Measurements from ENCODE around the gene ITGB7. TPM values are rescaled to one million over a fixed set of nuclear protein-coding genes. Genes with fewer than 3 reads are reported as not detected.
A peak's percentile ranks its signal among the peaks of the same experiment; 100 is the strongest.

ITGB7 gene
- total and polyA plus RNA-seq, 9 of the 15 experiments (the other 6 are each of a cell fraction or from before 2014, with no cell fraction given) = 0.06 to 2.0 (median 0.67) TPM

DNA sequence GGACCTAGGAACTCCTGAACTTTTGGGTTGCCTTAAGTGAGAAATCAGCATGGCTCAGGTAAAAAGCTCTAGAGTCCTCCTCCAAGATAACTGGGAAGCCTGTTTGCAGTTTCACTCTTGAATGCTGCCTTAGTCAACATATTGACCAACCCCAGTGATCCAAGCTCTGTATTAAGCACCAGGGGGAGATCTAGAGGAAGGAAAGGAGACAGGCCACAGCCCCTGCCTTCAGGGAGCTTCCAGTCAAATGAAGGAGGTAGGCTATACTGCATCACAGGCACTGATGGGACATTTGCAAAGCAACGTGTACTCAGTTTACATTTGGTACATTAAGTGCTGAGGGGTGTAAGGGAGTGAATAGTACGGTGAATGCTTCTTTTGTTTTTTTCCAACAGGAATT, 25.1 kb downstream of the ITGB7 start:
- ChIA-PET CTCF (ENCODE audit: low intra/inter-chr PET ratio) (no interaction called here), POLR2A (interaction anchor here (0.6 to 2.3 kb wide), 9 partner anchors 10 to 293 kb away, joined by 3 to 6 read pairs (median 4); partner anchors contain the start of genes PFDN5 and SPRYD3)
- ATAC-seq (no peak), DNase-seq (ENCODE audit: extremely low read depth in 1 of 4, low spot score in 3 of 4) (peak in 2 of 4 experiments; percentile 19 to 21), FAIRE-seq (no peak)
- H3K79me2 ChIP-seq (ENCODE audit: control insufficient read depth, insufficient read depth, low read length) = peaks cover 34% of the 10 kb centered on the region
- no peaks in the 10 kb centered on the region for H4K20me1 ChIP-seq (replicated peaks; ENCODE audit: control insufficient read depth, insufficient read depth, low read length)
- in situ Hi-C loops (cut with MboI) (loop anchor here (10.0 kb wide), 1 partner anchor 757 kb away; no protein-coding TSS in a partner anchor), intact Hi-C loops (cut with micrococcal nuclease) (loop anchor here (2.0 kb wide), 1 partner anchor 39 kb away; no protein-coding TSS in a partner anchor)
- 89% methylated on average over 2 of the region's 2 CpGs for WGBS (ENCODE audit: insufficient coverage, low coverage, missing lambda C conversion rate)
- H3K4me1 ChIP-seq (replicated peaks in 1 of 2; ENCODE audit: control insufficient read depth in 2 of 2, insufficient read depth in 2 of 2, low read length in 2 of 2) = peaks cover 16 to 26% of the 10 kb centered on the region in 2 experiments; a peak in 4 of 5 replicates
- peak overlapping the region; percentile 75 for H3K4me3 ChIP-seq
- H2AFZ ChIP-seq (ENCODE audit: low read depth, low read length) = no peak overlapping the region
- H3K27me3 ChIP-seq (ENCODE audit: control insufficient read depth in 2 of 2, insufficient read depth in 2 of 2, low read length in 2 of 2) = no peaks in the 10 kb centered on the region
- peaks cover 5% of the 10 kb centered on the region for H3K9me3 ChIP-seq (replicated peaks; ENCODE audit: control insufficient read depth, insufficient read depth, low read depth, low read length)
- peak overlapping the region; percentile 82 to 100; a peak in 2 of 4 replicates for H3K9ac ChIP-seq (ENCODE audit: insufficient read depth in 1 of 2, low read depth in 2 of 2, low read length in 2 of 2)
- BruUV-seq (replicated peaks) = TSS peak; percentile 44
- no peaks in the 10 kb centered on the region for H3K9me1 ChIP-seq (ENCODE audit: control insufficient read depth, insufficient read depth, low read length)
- TF ChIP-seq CBX3 (IDR thresholded peaks at IDR 0.05; ENCODE audit: borderline replicate concordance in 1 of 2, low read length in 2 of 2) (peak in 1 of 2 experiments; percentile 85; a peak in 2 of 3 replicates), TRIM28 (IDR thresholded peaks at IDR 0.05) (peak; percentile 92), KDM1A (IDR thresholded peaks at IDR 0.05) (0 out of 4 replicates have a peak, but pooled peaks of 1 of the 2 experiments have one; percentile 26), CREM (IDR thresholded peaks at IDR 0.05; ENCODE audit: low read depth) (no peak), ZNF316 (IDR thresholded peaks at IDR 0.05) (peak; percentile 95), ADNP (tag; IDR thresholded peaks at IDR 0.05) (peak; percentile 46; the same call in 1 of the 2 replicates), CBX1 (IDR thresholded peaks at IDR 0.05; ENCODE audit: low read depth) (peak; percentile 36; the same call in 1 of the 2 replicates), TRIM24 (IDR thresholded peaks at IDR 0.05) (peak; percentile 75 to 76)
- TF ChIP-seq, protein P1, sequence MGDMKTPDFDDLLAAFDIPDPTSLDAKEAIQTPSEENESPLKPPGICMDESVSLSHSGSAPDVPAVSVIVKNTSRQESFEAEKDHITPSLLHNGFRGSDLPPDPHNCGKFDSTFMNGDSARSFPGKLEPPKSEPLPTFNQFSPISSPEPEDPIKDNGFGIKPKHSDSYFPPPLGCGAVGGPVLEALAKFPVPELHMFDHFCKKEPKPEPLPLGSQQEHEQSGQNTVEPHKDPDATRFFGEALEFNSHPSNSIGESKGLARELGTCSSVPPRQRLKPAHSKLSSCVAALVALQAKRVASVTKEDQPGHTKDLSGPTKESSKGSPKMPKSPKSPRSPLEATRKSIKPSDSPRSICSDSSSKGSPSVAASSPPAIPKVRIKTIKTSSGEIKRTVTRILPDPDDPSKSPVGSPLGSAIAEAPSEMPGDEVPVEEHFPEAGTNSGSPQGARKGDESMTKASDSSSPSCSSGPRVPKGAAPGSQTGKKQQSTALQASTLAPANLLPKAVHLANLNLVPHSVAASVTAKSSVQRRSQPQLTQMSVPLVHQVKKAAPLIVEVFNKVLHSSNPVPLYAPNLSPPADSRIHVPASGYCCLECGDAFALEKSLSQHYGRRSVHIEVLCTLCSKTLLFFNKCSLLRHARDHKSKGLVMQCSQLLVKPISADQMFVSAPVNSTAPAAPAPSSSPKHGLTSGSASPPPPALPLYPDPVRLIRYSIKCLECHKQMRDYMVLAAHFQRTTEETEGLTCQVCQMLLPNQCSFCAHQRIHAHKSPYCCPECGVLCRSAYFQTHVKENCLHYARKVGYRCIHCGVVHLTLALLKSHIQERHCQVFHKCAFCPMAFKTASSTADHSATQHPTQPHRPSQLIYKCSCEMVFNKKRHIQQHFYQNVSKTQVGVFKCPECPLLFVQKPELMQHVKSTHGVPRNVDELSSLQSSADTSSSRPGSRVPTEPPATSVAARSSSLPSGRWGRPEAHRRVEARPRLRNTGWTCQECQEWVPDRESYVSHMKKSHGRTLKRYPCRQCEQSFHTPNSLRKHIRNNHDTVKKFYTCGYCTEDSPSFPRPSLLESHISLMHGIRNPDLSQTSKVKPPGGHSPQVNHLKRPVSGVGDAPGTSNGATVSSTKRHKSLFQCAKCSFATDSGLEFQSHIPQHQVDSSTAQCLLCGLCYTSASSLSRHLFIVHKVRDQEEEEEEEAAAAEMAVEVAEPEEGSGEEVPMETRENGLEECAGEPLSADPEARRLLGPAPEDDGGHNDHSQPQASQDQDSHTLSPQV (IDR thresholded peaks at IDR 0.05) = no peak
- TF ChIP-seq, protein P2, sequence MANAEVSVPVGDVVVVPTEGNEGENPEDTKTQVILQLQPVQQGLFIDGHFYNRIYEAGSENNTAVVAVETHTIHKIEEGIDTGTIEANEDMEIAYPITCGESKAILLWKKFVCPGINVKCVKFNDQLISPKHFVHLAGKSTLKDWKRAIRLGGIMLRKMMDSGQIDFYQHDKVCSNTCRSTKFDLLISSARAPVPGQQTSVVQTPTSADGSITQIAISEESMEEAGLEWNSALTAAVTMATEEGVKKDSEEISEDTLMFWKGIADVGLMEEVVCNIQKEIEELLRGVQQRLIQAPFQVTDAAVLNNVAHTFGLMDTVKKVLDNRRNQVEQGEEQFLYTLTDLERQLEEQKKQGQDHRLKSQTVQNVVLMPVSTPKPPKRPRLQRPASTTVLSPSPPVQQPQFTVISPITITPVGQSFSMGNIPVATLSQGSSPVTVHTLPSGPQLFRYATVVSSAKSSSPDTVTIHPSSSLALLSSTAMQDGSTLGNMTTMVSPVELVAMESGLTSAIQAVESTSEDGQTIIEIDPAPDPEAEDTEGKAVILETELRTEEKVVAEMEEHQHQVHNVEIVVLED (CRISPR knock-in tag; IDR thresholded peaks at IDR 0.05) = no peak
- H3K4me2 ChIP-seq (ENCODE audit: insufficient read depth, low read length) = peak overlapping the region; percentile 92
- H3K27ac ChIP-seq (ENCODE audit: extremely low read depth, low read depth, low read length) = no peak overlapping the region
- H3K36me3 ChIP-seq (ENCODE audit: control insufficient read depth, insufficient read depth, low read length) = peaks cover 53% of the 10 kb centered on the region
